C4-2B (cell line): ENCODE results near the gene APLF.

Source experiments
- H3K27ac ChIP-seq: fragments of 450-650 bp; 2 replicates; pipeline ENCODE4 v1.5.1; 2017
- CTCF ChIP-seq: fragments of 450-650 bp; conservative IDR thresholded peaks from 2 replicates; pipeline ENCODE4 v1.5.1; 2017; ENCODE audit warnings: mild to moderate bottlenecking
- ZFX ChIP-seq: fragments of 450-650 bp; IDR thresholded peaks from 2 replicates; pipeline ENCODE4 v1.6.1; 2017

APLF gene

GRCh38 chr2:68501768-68502167, 34.4 kb downstream of the APLF start:
- H3K27ac ChIP-seq = no peak overlapping the region
- no peak for TF ChIP-seq ZFX
- TF ChIP-seq CTCF = no peak

GRCh38 chr2:68505603-68506159, 38.3 kb downstream of the APLF start:
- no peak overlapping the region for H3K27ac ChIP-seq
- TF ChIP-seq ZFX (no peak), CTCF (no peak)

GRCh38 chr2:68506170-68506569, 38.8 kb downstream of the APLF start:
- no peak for TF ChIP-seq CTCF
- H3K27ac ChIP-seq = no peak overlapping the region

GRCh38 chr2:68512326-68512725, 44.9 kb downstream of the APLF start:
- TF ChIP-seq ZFX = no peak
- TF ChIP-seq CTCF = no peak
- no peak overlapping the region for H3K27ac ChIP-seq

GRCh38 chr2:68512966-68513365, 45.6 kb downstream of the APLF start:
- H3K27ac ChIP-seq = no peak overlapping the region
- TF ChIP-seq CTCF = no peak
- no peak for TF ChIP-seq ZFX

GRCh38 chr2:68514316-68514929, 47.0 kb downstream of the APLF start:
- TF ChIP-seq ZFX = no peak
- TF ChIP-seq CTCF = no peak
- no peak overlapping the region for H3K27ac ChIP-seq

GRCh38 chr2:68516051-68516955, 48.9 kb downstream of the APLF start:
- H3K27ac ChIP-seq = no peak overlapping the region
- no peak for TF ChIP-seq CTCF
- no peak for TF ChIP-seq ZFX
